ENCODE measurements around the gene RALGAPB.

Gene RALGAPB

DNA sequence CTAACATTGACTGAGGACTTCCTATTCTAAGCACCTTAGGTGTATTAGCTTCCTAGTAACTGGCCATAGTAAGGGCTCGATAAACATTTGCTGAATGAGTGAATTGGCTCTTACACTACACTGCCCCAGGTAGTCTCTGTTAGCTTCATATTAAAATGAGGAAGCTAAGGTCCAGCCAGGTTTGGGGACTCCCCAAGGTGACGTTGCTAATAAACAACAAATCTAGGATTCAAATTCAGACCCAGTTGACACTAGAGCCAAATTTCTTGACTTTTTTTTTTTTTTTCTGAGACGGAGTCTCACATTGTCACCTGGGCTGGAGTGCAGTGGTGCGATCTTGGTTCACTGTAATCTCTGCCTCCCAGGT is 145.2 kb downstream of the RALGAPB start:
- DNase-seq (ENCODE audit: low read depth, low spot score), result no peak
- Histone ChIP-seq H3K4me3 (ENCODE audit: low read length) (no peak overlapping the region), H3K36me3 (ENCODE audit: control insufficient read depth, insufficient read depth, low read length) (no peaks in the 10 kb centered on the region), H3K4me1 (ENCODE audit: control insufficient read depth, insufficient read depth, low read length) (peaks cover 3% of the 10 kb centered on the region; the same call in 1 of the 2 replicates), H3K27ac (ENCODE audit: low read length) (no peak overlapping the region), H3K27me3 (ENCODE audit: control insufficient read depth, insufficient read depth, low read length) (no peaks in the 10 kb centered on the region), H3K9me3 (ENCODE audit: control insufficient read depth, insufficient read depth, low read length) (no peaks in the 10 kb centered on the region)
- no CpG with 5 or more reads among the region's 4 CpGs for WGBS (ENCODE audit: insufficient coverage, insufficient read length)

DNA sequence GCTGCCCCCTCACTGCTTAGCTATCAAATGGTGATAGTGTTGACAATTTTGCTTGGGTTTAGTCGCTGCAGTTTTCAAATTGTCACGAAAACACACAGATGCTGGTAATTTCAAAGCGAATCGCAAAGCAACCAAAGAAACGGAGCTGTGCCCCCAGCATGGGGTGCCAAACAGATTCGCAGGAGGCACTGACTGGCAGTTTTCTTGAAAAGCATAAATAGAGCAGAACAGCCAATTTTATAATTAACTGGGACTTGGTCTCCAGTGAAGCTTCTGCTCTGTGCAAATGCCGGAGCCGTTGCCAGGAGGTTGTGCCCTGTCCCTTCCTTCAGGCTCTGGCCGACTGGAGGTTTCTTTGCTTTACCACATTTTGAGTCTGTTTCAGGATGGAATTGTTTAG is 147.8 kb downstream of the RALGAPB start:
- no peaks in the 10 kb centered on the region for H3K36me3 ChIP-seq (ENCODE audit: control insufficient read depth, insufficient read depth, low read length)
- no peak overlapping the region for H3K27ac ChIP-seq (ENCODE audit: low read length)
- H3K4me3 ChIP-seq (ENCODE audit: low read length), result no peak overlapping the region
- WGBS (ENCODE audit: insufficient coverage, insufficient read length), result no CpG with 5 or more reads among the region's 9 CpGs
- H3K27me3 ChIP-seq (ENCODE audit: control insufficient read depth, insufficient read depth, low read length), result no peaks in the 10 kb centered on the region
- DNase-seq (ENCODE audit: low read depth, low spot score), result no peak
- H3K9me3 ChIP-seq (ENCODE audit: control insufficient read depth, insufficient read depth, low read length), result no peaks in the 10 kb centered on the region; the same call in 1 of the 2 replicates
- peaks cover 3% of the 10 kb centered on the region; the same call in 1 of the 2 replicates for H3K4me1 ChIP-seq (ENCODE audit: control insufficient read depth, insufficient read depth, low read length)

DNA sequence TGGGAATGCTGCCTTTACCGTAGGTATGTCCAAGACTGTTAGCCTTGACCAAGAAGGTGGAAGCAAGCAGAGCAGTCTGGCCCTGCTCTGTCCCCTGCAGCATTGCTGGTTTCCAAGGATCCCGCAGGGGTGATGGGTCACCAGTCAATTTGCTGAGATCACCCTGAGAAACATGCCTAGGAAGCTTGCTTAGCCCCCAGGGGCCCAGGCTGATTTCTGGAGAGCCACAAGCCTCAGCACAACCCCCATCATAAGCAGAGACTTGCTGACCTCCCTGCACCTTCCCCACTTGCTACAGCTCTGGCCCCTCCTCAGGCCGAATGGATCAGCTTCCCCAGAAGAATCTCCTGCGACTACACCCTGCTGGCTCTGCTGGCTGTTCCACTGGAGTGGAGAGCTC is 150.4 kb downstream of the RALGAPB start:
- no peak for DNase-seq (ENCODE audit: low read depth, low spot score)
- no CpG with 5 or more reads among the region's 4 CpGs for WGBS (ENCODE audit: insufficient coverage, insufficient read length)
- Histone ChIP-seq H3K36me3 (ENCODE audit: control insufficient read depth, insufficient read depth, low read length) (no peaks in the 10 kb centered on the region), H3K27me3 (ENCODE audit: control insufficient read depth, insufficient read depth, low read length) (no peaks in the 10 kb centered on the region), H3K4me1 (ENCODE audit: control insufficient read depth, insufficient read depth, low read length) (no peaks in the 10 kb centered on the region; the same call in 1 of the 2 replicates), H3K27ac (ENCODE audit: low read length) (no peak overlapping the region), H3K4me3 (ENCODE audit: low read length) (no peak overlapping the region), H3K9me3 (ENCODE audit: control insufficient read depth, insufficient read depth, low read length) (no peaks in the 10 kb centered on the region; the same call in 1 of the 2 replicates)

GRCh38 chr20:38624084-38624483 is 151.4 kb downstream of the RALGAPB start:
- H3K27ac ChIP-seq (ENCODE audit: low read length), result no peak overlapping the region
- no peaks in the 10 kb centered on the region; the same call in 1 of the 2 replicates for H3K4me1 ChIP-seq (ENCODE audit: control insufficient read depth, insufficient read depth, low read length)
- WGBS (ENCODE audit: insufficient coverage, insufficient read length), result no CpG with 5 or more reads among the region's 2 CpGs
- H3K36me3 ChIP-seq (ENCODE audit: control insufficient read depth, insufficient read depth, low read length), result no peaks in the 10 kb centered on the region
- no peaks in the 10 kb centered on the region for H3K27me3 ChIP-seq (ENCODE audit: control insufficient read depth, insufficient read depth, low read length)
- no peak overlapping the region for H3K4me3 ChIP-seq (ENCODE audit: low read length)
- no peaks in the 10 kb centered on the region; the same call in 1 of the 2 replicates for H3K9me3 ChIP-seq (ENCODE audit: control insufficient read depth, insufficient read depth, low read length)
- no peak for DNase-seq (ENCODE audit: low read depth, low spot score)

DNA sequence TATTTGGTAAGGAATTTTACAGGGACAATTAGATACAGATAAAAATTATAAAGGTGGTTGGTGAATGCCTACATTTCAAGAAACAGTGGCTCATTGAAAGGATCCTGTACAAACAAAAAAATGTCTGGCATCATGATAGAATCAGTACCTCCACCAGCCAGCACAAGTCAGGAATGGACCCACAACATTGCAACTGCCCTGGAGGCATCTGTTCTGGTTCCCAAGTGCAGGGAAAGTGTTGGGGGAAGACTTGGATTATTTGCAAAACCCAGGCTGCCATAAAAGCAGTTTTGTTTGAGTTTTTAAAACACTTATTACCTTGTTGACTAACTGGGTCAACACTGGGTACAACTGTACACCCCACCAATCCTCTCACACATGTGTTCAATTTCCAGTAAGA is 153.3 kb downstream of the RALGAPB start:
- no peaks in the 10 kb centered on the region for H3K4me1 ChIP-seq (ENCODE audit: control insufficient read depth, insufficient read depth, low read length)
- no peaks in the 10 kb centered on the region; the same call in 1 of the 2 replicates for H3K9me3 ChIP-seq (ENCODE audit: control insufficient read depth, insufficient read depth, low read length)

DNA sequence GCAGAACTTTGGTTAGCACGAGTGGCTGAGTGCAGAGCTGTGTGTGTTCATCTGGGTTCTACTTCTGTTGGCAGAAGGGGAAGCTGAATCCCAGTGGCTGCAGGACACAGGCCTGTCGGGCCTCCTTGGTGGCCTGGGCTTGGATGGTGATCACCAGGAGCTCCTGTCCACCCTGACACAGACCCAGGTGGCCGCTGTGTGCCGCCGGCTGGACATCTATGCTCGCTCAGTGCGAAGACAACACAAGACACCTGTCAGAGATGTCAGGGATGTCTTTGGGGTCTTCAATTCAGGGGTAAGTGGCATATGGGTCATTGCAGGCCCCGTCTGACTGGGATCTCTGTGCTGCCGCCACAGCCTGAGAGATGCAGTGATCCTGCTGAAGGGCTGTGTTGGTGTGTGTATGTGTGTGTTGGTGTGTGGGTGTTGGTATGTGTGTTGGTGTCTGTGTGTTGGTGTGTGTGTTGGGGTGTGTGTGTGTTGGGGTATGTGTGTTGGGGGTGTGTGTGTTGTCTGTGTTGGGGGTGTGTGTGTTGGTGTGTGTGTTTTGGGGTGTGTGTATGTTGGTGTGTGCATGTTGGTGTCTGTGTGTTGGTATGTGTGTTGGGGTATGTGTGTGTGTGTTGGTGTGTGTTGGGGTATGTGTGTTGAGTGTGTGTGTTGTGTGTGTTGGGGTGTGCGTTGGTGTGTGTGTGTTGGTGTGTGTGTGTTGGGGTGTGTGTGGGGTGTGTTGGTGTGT is 154.4 kb downstream of the RALGAPB start:
- no peaks in the 10 kb centered on the region; the same call in 1 of the 2 replicates for H3K9me3 ChIP-seq (ENCODE audit: control insufficient read depth, insufficient read depth, low read length)
- no peak overlapping the region for H3K4me3 ChIP-seq (ENCODE audit: low read length)
- no peaks in the 10 kb centered on the region for H3K4me1 ChIP-seq (ENCODE audit: control insufficient read depth, insufficient read depth, low read length)
- no peak overlapping the region for H3K27ac ChIP-seq (ENCODE audit: low read length)
- DNase-seq (ENCODE audit: low read depth, low spot score), result no peak
- WGBS (ENCODE audit: insufficient coverage, insufficient read length), result 100% methylated on average over 1 of the region's 10 CpGs
- H3K36me3 ChIP-seq (ENCODE audit: control insufficient read depth, insufficient read depth, low read length), result no peaks in the 10 kb centered on the region
- H3K27me3 ChIP-seq (ENCODE audit: control insufficient read depth, insufficient read depth, low read length), result no peaks in the 10 kb centered on the region

More for the DNA sequence above, 153.3 kb downstream of the RALGAPB start:
- no peak overlapping the region for H3K4me3 ChIP-seq (ENCODE audit: low read length)
- H3K27me3 ChIP-seq (ENCODE audit: control insufficient read depth, insufficient read depth, low read length), result no peaks in the 10 kb centered on the region
- H3K36me3 ChIP-seq (ENCODE audit: control insufficient read depth, insufficient read depth, low read length), result no peaks in the 10 kb centered on the region
- H3K27ac ChIP-seq (ENCODE audit: low read length), result no peak overlapping the region
- no peak for DNase-seq (ENCODE audit: low read depth, low spot score)
